Spinal cord (tissue), 10 donors: ENCODE measurements around the gene ZNF695. TPM values are rescaled to one million over a fixed set of nuclear protein-coding genes. Genes with fewer than 3 reads are reported as not detected.

Experiments
- DNase-seq, 6 donors: peaks; one replicate each; pipeline versions ENCODE4 v3.0.0 to v3.0.0-alpha.2; 2013 to 2015; ENCODE audit warnings: low spot score in 6 of 6, low read depth in 4 of 6
- H3K27ac ChIP-seq: one replicate; pipeline ENCODE4 v1.5.1; 2013; ENCODE audit warnings: low read depth, low read length, control low read depth
- H3K27me3 ChIP-seq: one replicate; pipeline ENCODE4 v1.6.1; 2013; ENCODE audit warnings: low read length; ENCODE audit not compliant: control insufficient read depth, insufficient read depth
- H3K36me3 ChIP-seq: one replicate; pipeline ENCODE4 v1.6.1; 2013; ENCODE audit warnings: low read length; ENCODE audit not compliant: control insufficient read depth, insufficient read depth
- H3K4me1 ChIP-seq: one replicate; pipeline ENCODE4 v1.6.1; 2013; ENCODE audit warnings: low read length; ENCODE audit not compliant: control insufficient read depth, insufficient read depth
- H3K4me3 ChIP-seq: one replicate; pipeline ENCODE4 v1.5.1; 2013; ENCODE audit warnings: low read depth, low read length, control low read depth
- H3K9me3 ChIP-seq: one replicate; pipeline ENCODE4 v1.6.1; 2013; ENCODE audit warnings: low read length; ENCODE audit not compliant: control insufficient read depth, insufficient read depth
- WGBS: methylation state at CpG from one replicate; pipeline ENCODE4 v1.1.5; 2013; ENCODE audit warnings: missing lambda C conversion rate; ENCODE audit not compliant: insufficient coverage; 5-methylcytosine and 5-hydroxymethylcytosine counted together
- polyA plus RNA-seq, 2 donors: library from polyadenylated mRNA; unstranded; fragments of 120-200 nt; gene quantifications; one replicate each; pipeline ENCODE4 v1.2.1, GENCODE V29; 2013; ENCODE audit not compliant: insufficient read length in 2 of 2
- total RNA-seq, 2 donors: library from RNA; depleted of rRNA in 1 of 2; stranded (reverse); fragments of 120-200 nt in 1 of 2; fragments of >200 nt in 1 of 2; gene quantifications; one replicate each; pipeline versions ENCODE4 v1.2.3 to v1.2.4, GENCODE V29; 2013 to 2014
- donor health status: healthy.

ZNF695 gene
- total and polyA plus RNA-seq, 4 donors, result 2.6 to 3.9 (median 3.6) TPM

DNA sequence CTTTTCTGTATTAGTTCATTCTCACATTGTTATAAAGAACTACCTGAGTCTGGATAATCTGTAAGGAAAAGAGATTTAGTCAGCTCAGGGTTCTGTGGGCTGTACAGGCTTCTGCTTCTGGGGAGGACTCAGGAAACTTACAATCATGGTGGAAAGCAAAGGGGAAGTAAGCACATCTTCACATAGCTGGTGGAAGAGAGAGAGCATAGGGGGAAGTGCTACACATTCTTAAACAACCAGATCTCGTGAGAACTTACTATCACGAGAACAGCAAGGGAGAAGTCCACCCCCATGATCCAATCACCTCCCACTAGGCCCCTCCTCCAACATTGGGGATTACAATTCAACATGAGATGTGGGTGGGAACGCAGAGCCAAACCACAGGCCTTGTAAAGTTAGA lies 38.2 kb downstream of the ZNF695 start:
- WGBS, result no CpG with 5 or more reads among the region's 3 CpGs
- no peak overlapping the region for H3K4me3 ChIP-seq
- no peaks in the 10 kb centered on the region for H3K27me3 ChIP-seq
- H3K4me1 ChIP-seq, result no peaks in the 10 kb centered on the region
- H3K27ac ChIP-seq, result no peak overlapping the region
- DNase-seq, result no peak
- peaks cover 11% of the 10 kb centered on the region for H3K9me3 ChIP-seq
- H3K36me3 ChIP-seq, result no peaks in the 10 kb centered on the region

DNA sequence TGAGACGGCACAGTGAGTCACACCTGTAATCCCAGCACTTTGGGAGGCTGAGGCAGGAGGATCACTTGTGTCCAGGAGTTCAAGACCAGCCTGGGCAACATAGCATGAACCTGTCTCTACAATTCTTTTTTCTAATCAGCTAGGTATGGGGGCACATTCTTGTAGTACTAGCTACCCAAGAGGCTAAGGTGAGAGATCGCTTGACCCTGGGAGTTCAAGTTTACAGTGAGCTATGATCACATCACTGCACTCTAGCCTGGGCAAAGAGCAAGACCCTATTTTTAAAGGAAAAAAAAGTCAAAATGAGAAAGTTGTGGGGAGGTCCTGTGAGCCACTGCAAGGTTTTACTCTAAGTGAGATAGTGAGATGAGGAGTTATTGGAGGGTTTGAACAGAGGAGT lies 41.4 kb downstream of the ZNF695 start:
- H3K27me3 ChIP-seq, result no peaks in the 10 kb centered on the region
- WGBS, result 100% methylated on average over 1 of the region's 2 CpGs
- DNase-seq, result no peak
- no peak overlapping the region for H3K4me3 ChIP-seq
- H3K27ac ChIP-seq, result no peak overlapping the region
- no peaks in the 10 kb centered on the region for H3K4me1 ChIP-seq
- peaks cover 11% of the 10 kb centered on the region for H3K9me3 ChIP-seq
- H3K36me3 ChIP-seq, result no peaks in the 10 kb centered on the region

DNA sequence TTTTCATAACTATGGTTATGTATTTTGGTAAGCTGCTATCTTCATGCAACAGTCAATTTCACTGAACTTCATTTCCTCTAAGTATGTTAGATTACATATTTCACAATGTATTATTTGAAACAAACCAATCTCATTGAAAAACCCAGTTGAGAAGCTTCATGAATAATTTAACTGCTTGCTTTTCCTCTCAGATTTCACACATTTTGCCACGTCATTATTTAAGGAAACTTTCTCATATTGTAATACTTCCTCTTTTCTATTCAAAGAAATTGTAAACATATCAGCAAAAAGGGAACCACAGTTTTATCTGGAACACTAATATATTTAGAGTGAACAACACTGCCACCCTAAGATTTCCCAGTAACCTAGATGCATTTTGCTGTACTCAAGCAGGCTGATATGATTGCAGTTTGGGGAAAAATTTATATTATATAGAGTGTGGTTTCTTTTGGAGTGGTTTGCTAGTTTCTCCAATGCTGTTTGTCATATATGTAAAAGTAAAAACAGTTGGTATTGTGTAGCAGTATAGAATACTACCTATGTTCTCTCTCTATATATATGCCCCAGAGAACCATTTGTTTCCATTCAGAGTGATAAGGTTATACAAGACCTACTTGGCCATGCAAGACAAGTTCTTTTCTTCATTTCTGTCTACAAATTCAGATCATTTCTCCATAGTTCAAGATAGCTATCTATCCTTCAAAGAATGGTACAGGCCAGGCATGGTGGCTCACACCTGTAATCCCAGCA lies 47.7 kb downstream of the ZNF695 start:
- Histone ChIP-seq H3K4me1 (no peaks in the 10 kb centered on the region), H3K36me3 (no peaks in the 10 kb centered on the region), H3K27ac (no peak overlapping the region), H3K9me3 (no peaks in the 10 kb centered on the region), H3K27me3 (no peaks in the 10 kb centered on the region), H3K4me3 (no peak overlapping the region)
- no CpG with 5 or more reads among the region's 1 CpG for WGBS
- DNase-seq, result no peak

DNA sequence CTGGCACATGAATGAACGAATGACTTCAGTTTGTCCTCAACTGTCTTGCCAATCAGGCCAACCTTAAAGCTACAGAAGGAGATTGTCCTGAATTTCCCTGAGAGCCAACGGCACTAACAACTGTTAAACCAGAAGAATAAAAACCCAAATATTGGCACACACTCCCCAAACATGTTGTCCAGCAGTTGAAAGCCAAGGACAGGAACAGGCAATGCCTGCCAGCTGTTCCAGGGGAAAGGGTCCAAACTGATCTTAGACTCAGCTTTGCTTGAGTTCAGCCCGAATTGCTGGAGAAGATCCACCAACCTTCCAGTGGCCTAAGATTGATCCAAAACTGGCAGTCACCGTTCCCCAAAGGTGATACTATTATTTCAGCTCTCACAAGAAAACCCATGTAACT lies 53.7 kb downstream of the ZNF695 start:
- Histone ChIP-seq H3K4me1 (no peaks in the 10 kb centered on the region), H3K9me3 (no peaks in the 10 kb centered on the region), H3K27ac (no peak overlapping the region), H3K36me3 (no peaks in the 10 kb centered on the region), H3K4me3 (no peak overlapping the region), H3K27me3 (no peaks in the 10 kb centered on the region)
- DNase-seq, result no peak
- WGBS, result 65% methylated on average over 3 of the region's 4 CpGs

DNA sequence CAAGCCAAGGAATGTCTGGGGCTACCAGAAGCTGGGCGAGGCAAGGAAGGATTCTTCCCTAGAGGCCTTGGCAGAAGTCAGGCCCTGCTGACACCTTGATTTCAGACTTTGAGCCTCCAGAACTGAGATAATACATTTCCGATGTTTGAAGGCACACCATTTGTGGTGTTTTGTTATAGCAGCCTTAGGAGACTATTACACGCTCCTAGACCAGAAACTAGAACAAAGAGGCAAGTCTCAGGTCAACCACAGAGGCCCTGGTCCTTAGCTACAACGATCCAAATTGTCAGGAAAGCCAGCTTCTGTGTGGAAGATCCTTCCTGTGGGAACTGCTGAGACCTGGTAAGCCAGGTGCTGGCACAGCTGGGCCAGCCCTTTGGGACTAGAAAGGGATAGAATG lies 56.4 kb downstream of the ZNF695 start:
- Histone ChIP-seq H3K27ac (no peak overlapping the region), H3K27me3 (no peaks in the 10 kb centered on the region), H3K4me1 (no peaks in the 10 kb centered on the region), H3K36me3 (no peaks in the 10 kb centered on the region), H3K9me3 (no peaks in the 10 kb centered on the region), H3K4me3 (no peak overlapping the region)
- no peak for DNase-seq
- 98% methylated on average over 4 of the region's 4 CpGs for WGBS

DNA sequence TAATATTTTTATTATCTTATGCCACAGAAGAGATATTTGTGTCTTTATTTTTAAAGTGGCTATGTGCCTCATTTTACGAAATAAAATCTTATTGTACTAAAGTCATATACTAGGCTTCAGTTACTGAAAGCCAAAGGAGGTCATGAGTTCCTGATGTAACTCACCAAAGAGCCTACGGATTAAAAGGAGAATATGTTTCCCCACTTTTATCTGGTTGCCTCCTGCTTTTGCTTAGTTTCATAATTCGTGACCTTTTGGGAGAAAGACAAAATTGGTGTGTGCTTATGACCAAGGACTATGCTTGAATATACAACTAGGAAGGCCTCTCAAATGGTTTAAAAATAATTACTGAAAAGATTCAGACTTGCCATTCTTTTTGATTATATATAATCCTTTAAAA lies 57.9 kb downstream of the ZNF695 start:
- no peaks in the 10 kb centered on the region for H3K27me3 ChIP-seq
- whole genome bisulfite sequencing, result 100% methylated on average over 1 of the region's 3 CpGs
- no peaks in the 10 kb centered on the region for H3K4me1 ChIP-seq

DNA sequence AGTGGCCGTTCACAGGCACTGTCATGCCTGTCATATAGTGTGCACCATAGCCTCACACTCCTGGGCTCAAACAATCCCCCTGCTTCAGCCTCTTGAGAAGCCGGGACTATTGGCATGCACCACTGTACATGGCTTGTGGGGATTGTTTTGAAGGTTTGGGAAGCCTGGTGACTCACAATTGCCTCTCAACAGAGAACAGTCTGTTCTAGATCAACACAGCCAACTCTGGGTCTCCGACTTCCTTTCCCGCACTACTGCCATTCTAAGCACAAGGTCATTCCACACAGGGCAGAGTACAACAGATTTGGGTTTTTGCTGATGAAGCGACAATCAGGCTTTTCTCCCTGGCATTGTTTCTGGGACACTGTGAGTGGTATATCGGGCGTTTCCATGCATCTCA lies 60.6 kb downstream of the ZNF695 start:
- H3K4me1 ChIP-seq, result no peaks in the 10 kb centered on the region
- no peaks in the 10 kb centered on the region for H3K9me3 ChIP-seq
- WGBS, result 70% methylated on average over 4 of the region's 7 CpGs
- no peak overlapping the region for H3K27ac ChIP-seq
- H3K27me3 ChIP-seq, result no peaks in the 10 kb centered on the region
- peak in 2 of 6 donors; percentile 7 to 32 for DNase-seq
- H3K36me3 ChIP-seq, result no peaks in the 10 kb centered on the region
- no peak overlapping the region for H3K4me3 ChIP-seq

More for the DNA sequence above, 57.9 kb downstream of the ZNF695 start:
- no peak for DNase-seq
- Histone ChIP-seq H3K27ac (no peak overlapping the region), H3K36me3 (no peaks in the 10 kb centered on the region), H3K4me3 (no peak overlapping the region), H3K9me3 (no peaks in the 10 kb centered on the region)

DNA sequence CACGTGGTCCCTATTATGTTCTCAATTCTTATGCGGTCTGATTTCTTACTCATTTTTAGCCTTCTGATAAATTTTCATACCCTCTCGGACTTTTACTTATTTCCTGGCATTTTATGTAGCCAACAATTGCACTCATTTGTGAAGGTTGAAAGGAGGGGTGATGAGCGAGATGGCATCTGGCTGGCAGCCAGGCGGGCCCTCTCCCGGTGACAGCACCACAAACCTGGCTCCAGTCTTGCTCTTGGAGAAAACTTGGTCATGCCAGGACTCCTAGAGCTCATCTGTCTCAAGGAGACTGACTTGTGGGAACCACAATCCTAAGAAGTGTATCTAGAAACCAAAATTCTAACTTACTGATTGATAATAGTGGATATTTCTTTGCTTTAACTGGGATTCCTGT lies 61.5 kb downstream of the ZNF695 start:
- H3K27ac ChIP-seq, result no peak overlapping the region
- H3K9me3 ChIP-seq, result no peaks in the 10 kb centered on the region
- H3K4me3 ChIP-seq, result no peak overlapping the region
- no peaks in the 10 kb centered on the region for H3K4me1 ChIP-seq
- no peak for DNase-seq
- H3K36me3 ChIP-seq, result no peaks in the 10 kb centered on the region
- WGBS, result 89% methylated on average over 4 of the region's 6 CpGs
- H3K27me3 ChIP-seq, result no peaks in the 10 kb centered on the region
